ENCODE data around the gene HMCN2.
A peak's percentile ranks its signal among the peaks of the same experiment; 100 is the strongest.

HMCN2 gene

DNA sequence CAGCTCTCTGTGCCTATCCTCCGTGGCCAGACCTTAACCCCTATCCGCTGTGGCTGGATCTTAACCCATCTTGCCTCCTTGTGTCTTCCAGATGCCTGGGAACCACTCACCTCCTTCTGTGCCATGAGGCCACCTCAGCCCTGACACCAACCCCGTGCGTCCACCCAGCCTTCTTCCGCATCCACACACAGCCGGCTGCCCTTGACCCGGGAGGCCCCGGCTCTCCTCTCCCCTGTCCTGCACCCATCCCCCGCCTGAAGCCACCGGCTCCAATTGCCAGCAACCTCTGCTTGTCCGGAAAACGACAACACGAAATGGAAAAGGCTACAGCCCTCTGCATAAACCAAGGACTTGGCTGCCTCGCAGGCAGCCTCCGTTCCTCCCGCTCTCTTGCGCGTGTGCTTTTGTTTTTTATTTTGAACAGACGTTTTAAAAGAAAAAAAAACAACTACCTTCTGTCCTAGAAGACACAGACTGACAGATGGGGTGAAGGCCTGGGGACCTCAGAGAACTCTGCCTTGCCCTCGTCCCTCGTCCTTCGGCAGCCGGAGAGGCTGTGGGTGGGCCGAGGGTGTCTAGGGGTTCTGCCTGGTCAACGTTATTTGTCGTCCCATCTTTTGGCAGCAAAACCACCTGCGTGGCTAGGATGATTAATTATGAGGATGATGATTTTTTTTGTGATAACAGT lies 32.5 kb upstream of the HMCN2 start:
- in situ Hi-C loops (cut with MboI; ENCODE audit: low pct_unique_long_range_greater_than_20kb, low sequenced_read_pairs, unreplicated experiment): no loop called here
- TF ChIP-seq, protein P1, sequence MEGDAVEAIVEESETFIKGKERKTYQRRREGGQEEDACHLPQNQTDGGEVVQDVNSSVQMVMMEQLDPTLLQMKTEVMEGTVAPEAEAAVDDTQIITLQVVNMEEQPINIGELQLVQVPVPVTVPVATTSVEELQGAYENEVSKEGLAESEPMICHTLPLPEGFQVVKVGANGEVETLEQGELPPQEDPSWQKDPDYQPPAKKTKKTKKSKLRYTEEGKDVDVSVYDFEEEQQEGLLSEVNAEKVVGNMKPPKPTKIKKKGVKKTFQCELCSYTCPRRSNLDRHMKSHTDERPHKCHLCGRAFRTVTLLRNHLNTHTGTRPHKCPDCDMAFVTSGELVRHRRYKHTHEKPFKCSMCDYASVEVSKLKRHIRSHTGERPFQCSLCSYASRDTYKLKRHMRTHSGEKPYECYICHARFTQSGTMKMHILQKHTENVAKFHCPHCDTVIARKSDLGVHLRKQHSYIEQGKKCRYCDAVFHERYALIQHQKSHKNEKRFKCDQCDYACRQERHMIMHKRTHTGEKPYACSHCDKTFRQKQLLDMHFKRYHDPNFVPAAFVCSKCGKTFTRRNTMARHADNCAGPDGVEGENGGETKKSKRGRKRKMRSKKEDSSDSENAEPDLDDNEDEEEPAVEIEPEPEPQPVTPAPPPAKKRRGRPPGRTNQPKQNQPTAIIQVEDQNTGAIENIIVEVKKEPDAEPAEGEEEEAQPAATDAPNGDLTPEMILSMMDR (IDR thresholded peaks at IDR 0.05; ENCODE audit: extremely low read depth, insufficient read depth, missing control alignments): no peak
- no peak for DNase-seq (ENCODE audit: low spot score)

DNA sequence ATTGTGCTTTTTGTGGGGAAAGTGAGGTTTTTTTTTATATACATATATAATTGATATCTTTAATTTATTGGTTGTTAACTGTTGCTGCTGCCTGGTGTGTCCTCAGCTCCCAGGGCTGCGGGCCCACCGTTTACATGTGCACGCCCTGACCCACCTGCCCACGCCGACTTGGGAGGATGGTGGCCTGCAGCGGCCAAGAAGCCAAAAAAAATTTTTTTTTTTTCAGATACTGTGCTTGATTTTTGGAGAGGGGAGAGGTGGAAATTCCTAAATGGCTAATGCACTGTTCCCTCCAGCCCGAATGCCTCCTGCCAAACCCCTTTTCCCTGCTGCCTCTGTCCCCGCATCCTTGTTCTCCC lies 32.0 kb upstream of the HMCN2 start:
- TF ChIP-seq, protein P1 (IDR thresholded peaks at IDR 0.05; ENCODE audit: extremely low read depth, insufficient read depth, missing control alignments): no peak
- in situ Hi-C loops (cut with MboI; ENCODE audit: low pct_unique_long_range_greater_than_20kb, low sequenced_read_pairs, unreplicated experiment): no loop called here
- DNase-seq (ENCODE audit: low spot score): no peak

DNA sequence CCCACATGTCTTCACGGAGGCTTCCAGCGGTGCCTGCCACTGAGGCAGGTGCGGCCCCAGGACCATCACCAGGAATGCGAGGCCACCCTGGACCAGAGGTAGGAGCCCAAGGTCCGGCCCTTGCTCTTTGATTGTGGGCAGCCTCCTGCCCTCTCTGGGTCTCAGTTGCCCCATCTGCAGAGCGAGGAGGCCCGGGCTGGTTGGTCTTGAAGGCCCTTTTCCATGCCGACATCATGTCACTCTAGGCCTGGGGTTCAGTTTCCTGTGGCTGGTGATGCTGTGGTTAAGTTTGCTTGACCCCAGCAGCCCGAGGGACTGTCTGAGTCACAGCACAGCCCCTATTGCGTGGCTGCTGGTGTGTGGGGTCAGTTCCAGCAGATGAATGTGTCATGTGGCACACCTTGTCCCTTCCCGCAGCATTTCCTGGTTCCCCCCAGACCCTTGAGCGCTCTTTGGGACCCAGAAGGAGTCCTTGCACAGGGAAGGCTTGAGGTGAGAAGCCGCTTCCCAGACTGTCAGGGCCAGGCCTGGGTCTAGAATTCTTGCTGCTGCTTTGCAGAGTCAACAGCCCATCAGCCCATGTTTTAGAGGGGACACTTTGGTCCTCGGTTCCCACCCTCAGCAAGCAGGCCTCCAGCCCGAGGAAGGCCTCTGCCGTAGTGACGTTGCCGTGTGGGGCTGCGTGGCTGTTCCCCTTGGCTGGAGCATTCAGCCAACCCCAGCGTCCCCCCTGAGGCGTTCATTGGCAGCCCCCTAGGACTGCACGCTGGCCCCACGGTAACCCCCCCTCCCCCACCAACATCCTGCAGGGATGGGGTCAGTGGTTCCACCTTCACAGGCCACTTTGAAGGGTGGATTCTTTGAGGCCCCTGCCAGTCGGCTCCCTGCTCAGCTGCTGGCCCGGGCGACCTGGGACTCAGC lies 31.0 kb upstream of the HMCN2 start:
- in situ Hi-C loops (cut with MboI; ENCODE audit: low pct_unique_long_range_greater_than_20kb, low sequenced_read_pairs, unreplicated experiment): no loop called here
- no peak for DNase-seq (ENCODE audit: low spot score)
- TF ChIP-seq, protein P1 (IDR thresholded peaks at IDR 0.05; ENCODE audit: extremely low read depth, insufficient read depth, missing control alignments): no peak

DNA sequence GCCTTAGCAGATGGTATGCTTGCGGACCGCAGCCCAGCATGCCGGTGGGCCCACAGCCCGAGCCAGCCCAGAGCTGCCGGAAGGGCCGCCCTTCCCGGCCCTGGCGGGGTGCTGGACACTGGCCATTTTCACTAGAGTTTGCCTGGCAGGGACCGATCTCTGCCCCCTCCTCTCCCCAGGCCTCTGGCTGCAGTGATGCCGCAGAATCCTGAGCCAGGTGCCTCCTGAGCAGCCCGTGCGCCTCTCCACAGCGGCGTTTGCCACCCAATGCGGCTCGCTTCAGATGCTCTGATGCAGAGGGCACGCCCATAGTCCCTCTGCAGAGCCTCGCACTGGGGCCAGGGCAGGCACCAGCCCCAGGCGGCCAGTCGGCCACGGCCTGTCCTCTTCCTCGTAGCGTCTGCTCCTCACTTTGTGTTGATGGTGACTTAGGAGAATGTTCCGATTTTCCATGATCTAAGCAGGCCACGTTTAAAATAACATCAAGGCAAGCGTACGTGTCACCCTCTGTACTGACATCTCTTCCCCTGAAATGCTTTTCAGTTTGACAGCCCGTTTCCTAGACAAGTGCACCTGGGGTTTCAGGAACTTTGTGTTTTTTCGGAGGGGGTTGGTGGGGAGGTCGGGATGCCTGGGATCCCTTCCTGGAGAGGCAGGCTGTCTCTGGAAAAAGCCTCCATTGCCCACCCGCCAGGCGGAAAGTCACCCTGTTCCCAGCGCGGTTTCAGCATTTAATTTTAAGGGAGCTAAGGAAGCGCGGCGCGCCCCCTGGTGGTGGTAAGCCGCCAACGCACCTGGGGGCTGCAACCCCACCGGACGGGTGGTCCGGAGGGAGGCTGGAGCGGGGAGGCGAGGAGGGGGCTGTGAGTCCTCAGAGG lies 29.8 kb upstream of the HMCN2 start:
- peak; percentile 73 for DNase-seq (ENCODE audit: low spot score)
- TF ChIP-seq, protein P1 (IDR thresholded peaks at IDR 0.05; ENCODE audit: extremely low read depth, insufficient read depth, missing control alignments): peak; percentile 97
- in situ Hi-C loops (cut with MboI; ENCODE audit: low pct_unique_long_range_greater_than_20kb, low sequenced_read_pairs, unreplicated experiment): no loop called here

DNA sequence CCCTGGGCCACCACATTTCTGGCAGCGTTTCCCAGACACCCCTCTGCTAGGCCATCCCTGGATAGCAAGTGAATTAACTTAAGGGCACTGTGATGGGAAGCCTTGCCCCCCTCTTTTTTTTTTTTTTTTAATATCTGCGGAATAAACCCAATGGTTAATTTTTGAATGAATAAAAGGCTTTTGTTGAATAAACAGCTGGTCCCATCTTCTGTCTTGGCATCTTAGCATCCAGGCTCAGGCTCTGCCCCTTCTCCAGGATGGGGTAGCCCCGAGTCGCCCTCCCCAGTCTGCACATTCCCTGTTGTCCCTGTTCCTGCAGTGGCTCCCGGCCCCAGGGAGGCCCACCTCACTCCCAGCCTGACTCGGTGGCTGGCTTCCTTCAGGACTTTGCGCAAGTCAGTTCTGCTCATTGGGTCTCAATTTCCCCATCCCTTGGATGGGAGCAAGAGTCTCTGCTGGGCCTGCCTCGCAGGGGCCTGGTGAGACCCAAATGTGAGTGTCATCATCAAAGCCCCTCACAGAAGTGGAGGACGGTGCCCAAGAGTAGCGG lies 29.0 kb upstream of the HMCN2 start:
- in situ Hi-C loops (cut with MboI; ENCODE audit: low pct_unique_long_range_greater_than_20kb, low sequenced_read_pairs, unreplicated experiment): no loop called here
- DNase-seq (ENCODE audit: low spot score): no peak
- TF ChIP-seq, protein P1 (IDR thresholded peaks at IDR 0.05; ENCODE audit: extremely low read depth, insufficient read depth, missing control alignments): no peak

DNA sequence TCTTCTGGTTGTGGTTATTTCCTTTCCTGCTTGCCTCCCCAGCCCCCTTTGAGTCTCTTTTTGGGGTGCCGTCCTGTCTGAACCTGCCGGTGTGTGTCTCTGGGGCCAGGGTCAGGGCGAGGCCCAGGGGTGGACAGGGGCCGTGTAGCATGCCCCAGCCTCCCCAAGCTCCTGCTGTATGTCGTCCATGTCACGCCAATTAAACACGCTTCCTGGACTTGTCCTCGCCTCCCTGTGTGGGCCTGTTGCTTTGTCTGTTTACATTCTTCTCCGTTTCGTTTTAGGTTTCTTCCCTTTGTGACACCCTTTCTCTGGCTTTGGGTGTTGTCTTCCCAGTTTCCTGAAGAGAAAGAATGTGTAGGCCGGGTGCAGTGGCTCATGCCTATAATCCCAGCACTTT lies 28.5 kb upstream of the HMCN2 start:
- TF ChIP-seq, protein P1 (IDR thresholded peaks at IDR 0.05; ENCODE audit: extremely low read depth, insufficient read depth, missing control alignments): no peak
- DNase-seq (ENCODE audit: low spot score): no peak
- in situ Hi-C loops (cut with MboI; ENCODE audit: low pct_unique_long_range_greater_than_20kb, low sequenced_read_pairs, unreplicated experiment): no loop called here

All from GM13977 (cell line).